ENCODE measurements around the gene RBBP5.

RBBP5 gene

DNA sequence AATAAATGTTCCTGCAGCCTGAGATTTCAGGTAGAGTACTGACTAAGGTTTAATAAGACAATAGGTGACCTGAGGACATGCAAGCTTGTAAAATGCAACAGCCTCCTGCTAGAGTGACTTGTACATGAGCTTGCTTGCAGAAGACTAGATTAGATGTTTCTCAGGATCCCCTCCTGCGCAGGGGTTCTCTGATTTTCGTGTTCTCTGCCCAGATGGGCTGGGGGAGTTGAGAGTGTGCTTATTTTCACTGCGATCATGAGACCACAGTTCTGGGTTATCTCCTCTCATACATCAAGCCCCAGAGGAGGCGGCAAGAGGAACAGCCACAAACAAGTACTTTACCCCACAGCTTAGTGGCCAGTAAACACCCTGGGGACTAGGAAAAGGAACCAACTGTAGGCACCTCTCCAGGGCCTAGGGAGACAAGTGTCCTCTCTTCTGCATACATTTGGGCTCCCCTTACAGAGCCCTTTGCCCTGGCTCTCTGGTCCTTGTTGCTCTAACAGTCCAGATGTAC, 45.5 kb downstream of the RBBP5 start:
- in situ Hi-C loops (cut with MboI; ENCODE audit: low sequenced_read_pairs) = no loop called here

DNA sequence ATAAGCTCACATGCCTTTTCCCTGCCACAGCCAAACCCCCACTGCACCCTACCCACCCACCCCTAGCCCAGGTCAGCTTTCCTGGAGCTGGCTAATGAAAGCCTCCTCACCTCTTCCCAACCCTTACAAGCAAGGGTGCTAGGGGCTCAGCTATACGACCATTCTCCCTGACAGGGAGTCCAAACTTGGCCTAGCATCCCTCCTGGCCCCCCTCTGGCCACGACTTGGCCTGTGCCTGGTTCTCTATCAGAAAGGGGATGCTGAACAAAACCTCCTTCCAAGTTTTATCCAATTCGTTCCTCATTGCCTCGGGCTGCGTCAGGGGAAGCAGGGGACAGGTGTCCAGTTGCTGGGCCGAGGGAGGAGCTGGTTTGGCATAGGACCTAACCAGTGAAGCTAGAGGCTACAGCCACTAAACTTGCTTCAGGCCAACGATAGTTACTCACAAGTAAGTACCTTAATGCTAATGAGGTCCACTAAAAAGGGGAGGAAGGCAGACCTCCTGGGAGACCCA, 46.1 kb downstream of the RBBP5 start:
- in situ Hi-C loops (cut with MboI; ENCODE audit: low sequenced_read_pairs) = no loop called here

DNA sequence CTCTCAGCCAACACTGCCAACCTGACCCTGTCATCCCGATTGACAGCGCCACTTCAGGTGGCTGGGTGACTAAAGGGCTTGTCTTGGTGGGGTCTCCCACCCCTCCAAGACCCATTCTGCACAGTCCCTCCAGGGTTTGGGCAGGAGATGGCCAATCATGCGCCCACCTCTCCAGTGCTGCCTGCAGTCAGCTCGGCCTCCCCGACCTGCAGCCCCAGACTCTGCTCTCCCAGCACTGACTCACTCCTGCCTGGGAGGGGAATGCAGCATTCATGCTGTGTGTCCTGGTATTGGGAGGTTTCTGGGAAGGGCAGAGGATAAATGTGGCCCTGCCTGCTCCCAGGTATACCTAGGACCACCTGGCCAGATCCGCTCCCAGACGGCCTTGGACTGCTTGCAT, 47.3 kb downstream of the RBBP5 start:
- in situ Hi-C loops (cut with MboI; ENCODE audit: low sequenced_read_pairs) = no loop called here

DNA sequence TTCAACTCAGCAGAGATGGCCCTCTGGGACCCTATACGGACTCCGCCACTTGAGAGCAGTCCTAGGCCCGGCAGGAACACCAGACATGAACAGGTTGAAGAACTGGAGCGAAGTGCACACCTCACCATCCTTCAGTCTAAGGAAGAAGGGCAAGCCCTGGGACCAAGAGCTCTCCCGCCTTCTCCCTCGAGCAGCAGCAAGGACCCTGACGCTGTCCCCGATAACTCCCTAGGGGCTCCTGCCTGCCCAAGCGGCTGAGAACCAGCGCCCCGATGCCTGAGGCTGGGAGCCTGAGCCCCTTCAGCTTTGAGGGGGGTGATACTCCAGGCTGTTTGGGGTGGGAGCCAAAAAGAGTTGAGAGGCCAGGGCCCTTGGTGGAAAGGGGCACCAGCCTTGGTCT, 47.7 kb downstream of the RBBP5 start:
- in situ Hi-C loops (cut with MboI; ENCODE audit: low sequenced_read_pairs) = no loop called here

DNA sequence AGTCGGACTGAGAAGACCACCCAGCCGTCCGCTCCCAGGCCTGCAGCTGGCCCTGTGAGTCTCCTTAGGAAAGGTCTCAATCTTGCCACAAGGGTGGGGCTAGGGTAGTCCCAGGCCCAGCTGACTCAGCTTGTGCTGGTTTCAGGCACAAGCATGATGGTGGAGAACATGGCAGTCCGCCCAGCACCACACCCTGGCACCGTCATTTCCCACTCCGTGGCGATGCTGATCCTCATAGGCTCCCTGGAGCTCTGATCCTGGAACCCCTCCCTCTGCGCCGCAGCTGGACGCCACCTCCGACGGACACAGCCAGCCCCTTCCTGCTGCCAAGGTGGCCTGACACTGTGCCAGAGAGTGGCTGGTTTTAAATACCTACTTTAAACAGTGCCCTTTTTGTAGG, 48.3 kb downstream of the RBBP5 start:
- in situ Hi-C loops (cut with MboI; ENCODE audit: low sequenced_read_pairs) = no loop called here

DNA sequence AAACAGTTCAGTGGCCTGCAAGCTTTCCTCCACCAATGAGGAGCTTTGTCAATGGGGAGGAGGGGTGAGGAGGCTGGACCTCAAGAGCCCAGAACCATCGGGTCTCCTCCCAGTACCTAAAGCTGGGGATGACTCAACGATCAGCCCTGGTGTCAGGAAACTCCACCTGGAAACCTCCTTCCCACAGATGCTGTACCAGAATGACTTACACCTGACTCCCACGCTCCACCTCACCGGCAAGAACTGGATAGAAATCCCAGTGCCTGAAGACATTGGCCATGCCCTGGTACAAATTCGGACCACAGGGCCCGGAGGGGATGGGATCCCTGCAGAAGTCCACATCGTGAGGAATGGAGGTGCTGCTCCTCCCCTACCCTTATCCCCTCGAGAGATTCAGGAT, 48.9 kb downstream of the RBBP5 start:
- in situ Hi-C loops (cut with MboI; ENCODE audit: low sequenced_read_pairs) = no loop called here

DNA sequence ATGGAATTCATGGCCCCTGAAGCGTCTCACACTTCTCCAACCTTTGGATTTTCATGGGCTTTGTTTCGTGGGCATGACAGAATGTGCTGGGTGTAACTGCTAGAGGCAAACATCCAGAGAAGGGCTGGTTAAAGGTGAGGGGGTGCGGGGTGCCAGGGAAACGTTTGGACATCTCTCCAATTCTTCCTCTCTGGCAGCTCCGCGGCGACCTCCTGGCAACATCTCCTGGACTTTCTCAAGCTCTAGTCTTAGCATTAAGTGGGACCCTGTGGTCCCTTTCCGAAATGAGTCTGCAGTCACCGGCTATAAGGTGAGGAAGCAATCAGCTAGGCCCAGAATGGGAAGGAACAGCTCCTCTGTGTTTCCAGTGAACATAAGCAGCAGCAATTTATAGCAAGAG, 49.5 kb downstream of the RBBP5 start:
- in situ Hi-C loops (cut with MboI; ENCODE audit: low sequenced_read_pairs) = no loop called here

DNA sequence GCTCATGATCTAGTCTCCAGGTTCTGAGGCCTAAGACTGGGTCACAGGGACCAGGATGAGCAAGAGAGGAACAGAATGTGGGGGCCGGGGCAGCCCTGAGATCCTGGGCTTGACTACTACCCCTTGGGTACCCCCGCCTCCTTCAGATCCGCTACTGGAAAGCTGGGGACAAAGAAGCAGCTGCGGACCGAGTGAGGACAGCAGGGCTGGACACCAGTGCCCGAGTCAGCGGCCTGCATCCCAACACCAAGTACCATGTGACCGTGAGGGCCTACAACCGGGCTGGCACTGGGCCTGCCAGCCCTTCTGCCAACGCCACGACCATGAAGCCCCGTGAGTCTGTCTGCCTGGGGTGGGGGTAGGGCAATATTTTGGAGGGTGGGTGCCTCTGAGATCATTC, 50.0 kb downstream of the RBBP5 start:
- in situ Hi-C loops (cut with MboI; ENCODE audit: low sequenced_read_pairs) = no loop called here

DNA sequence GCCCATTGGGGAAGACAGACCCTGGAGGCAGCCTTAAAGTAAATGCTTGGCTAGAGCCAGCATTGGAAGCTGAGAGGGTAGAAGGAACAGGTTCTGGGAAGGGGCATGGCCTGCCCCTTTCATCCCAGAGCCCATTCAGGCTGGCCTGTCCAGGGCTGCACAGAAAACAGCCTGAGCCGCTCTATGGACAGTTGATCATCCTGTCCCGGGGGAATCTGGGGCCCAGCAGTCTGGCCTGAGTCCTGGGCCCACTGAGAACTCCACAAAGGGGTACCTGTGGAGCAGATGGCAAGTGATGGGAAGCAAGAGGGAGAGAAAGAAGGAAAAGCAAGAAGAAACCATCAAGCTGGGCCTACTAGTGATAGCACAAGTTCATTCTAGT, 50.8 kb downstream of the RBBP5 start:
- in situ Hi-C loops (cut with MboI; ENCODE audit: low sequenced_read_pairs) = no loop called here

DNA sequence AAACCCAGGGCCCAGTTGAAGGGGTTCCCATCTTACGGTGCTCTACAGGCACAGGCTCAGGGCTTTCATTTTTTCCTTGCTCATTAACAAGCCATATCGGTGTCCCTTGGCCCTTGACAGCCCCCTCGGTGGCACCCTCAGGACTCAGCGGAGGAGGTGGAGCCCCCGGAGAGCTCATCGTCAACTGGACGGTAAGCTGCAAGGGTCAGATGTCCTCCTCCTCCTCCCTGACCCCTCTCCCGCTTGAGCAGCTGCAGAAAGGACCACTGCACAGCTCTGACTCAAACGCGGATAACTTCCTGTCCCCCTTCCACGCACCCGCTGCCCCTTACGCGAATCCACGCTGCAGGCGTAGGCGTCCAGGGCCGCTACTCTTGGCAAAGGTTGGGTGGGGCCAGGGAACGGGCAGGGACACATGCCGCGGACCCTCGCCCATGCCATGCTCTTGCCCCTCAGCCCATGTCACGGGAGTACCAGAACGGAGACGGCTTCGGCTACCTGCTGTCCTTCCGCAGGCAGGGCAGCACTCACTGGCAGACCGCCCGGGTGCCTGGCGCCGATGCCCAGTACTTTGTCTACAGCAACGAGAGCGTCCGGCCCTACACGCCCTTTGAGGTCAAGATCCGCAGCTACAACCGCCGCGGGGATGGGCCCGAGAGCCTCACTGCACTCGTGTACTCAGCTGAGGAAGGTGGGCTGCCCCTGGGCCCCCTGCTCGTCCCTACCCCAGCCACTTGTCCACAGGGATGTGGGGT, 52.2 kb downstream of the RBBP5 start:
- in situ Hi-C loops (cut with MboI; ENCODE audit: low sequenced_read_pairs) = no loop called here

DNA sequence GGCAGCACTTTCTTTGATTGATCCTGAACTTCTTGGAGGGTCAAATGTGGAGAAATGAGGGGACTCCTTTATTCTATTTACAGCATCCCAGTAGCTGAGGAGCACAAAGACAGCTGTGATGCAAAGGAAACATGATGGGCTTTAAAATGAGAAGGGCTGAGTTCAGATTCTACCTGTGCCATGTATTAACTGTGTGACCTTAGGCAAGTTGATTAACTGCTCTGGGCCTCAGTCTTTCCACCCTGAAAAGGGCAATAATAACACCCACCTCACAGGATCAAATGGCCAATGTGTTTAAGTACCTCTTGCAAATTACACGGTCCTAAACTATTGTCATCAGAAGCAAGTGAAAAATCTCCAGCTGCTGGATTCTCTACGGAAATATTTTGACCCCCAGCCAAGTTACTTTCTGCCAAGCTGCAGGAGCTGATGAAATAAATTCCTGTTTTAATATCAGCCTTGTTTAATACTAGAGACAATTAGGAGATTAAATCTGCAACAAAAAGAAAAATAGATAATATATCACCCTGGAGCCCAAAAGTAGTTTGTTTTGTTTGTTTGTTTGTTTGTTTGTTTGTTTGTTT, 53.2 kb downstream of the RBBP5 start:
- in situ Hi-C loops (cut with MboI; ENCODE audit: low sequenced_read_pairs) = no loop called here

DNA sequence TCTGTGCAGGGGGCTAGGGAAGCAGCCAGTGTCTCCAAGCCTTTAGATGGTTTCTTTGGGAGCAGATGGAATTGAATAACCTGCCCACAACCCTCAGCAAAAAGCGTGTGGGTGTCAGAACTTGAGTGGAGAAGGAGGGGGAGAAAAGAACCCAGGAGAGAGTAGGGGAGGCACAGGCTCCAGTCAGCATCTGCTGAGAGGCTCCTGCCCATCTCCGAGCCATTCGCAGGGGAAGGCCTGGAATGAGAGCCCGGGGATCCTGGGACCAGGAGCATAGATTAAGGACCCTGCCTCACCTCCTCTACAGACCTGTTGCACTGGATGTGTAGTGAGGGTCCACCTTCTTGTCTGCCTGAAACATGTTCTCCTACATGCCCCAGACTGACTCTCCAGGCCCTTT, 53.8 kb downstream of the RBBP5 start:
- in situ Hi-C loops (cut with MboI; ENCODE audit: low sequenced_read_pairs) = no loop called here

DNA sequence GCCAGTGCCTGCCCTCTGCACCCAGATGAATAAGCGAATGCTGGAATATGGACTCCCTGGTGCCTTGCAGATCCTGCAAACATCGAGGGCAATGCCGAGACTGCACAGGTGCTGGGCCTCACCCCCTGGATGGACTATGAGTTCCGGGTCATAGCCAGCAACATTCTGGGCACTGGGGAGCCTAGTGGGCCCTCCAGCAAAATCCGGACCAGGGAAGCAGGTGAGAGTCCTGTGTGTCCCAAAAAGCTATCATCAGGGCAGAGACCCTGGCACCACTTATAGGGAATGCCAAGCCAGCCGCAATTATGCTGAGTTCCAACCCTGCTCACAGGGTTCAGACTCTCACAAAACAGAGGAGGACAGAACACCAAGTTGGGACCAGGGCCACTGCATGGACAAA, 54.7 kb downstream of the RBBP5 start:
- in situ Hi-C loops (cut with MboI; ENCODE audit: low sequenced_read_pairs) = no loop called here

DNA sequence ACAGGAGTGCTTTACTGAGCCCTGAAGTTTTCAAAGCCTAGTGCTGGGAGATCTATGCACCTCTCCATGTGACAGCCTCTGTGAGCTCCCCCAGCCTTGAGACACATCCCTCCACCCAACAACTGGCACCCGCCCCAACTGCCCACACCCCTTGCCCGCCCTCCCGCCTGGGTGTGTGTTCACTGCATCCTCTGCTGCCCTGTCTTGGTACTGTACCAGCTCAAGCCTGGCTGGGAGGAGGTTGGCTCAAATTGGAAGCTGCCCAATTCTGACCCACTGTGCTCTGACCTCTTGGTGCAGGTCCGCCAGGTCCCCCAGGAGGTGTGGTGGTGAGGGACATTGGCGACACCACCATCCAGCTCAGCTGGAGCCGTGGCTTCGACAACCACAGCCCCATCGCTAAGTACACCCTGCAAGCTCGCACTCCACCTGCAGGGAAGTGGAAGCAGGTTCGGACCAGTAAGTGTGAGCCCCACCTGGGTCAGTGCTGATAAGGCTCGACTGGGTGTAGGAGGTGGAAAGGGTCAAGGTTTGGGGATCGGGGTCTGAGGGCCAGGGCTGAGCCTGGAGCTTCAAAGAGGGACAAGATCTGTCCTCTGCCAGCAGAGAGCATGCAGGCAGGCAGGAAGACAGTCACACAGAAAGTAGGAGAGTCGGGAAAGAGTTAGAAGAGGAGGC, 55.5 kb downstream of the RBBP5 start:
- in situ Hi-C loops (cut with MboI; ENCODE audit: low sequenced_read_pairs) = no loop called here

DNA sequence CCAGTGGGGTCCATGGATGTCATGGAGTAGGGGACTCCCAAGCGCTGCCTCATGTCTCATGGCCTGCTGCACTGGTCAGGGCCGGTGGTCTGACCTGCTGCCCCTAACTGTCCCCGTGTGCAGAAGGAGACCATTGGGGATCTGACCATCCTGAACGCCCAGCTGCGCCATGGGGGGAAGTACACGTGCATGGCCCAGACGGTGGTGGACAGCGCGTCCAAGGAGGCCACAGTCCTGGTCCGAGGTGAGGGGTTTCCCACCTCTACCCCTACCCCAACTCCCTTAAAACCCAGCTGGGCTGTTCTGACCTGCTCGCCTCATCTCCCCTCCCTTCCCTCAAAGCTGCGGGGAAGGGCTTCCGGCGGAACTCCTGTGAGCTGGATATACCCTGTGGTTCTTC, 56.1 kb downstream of the RBBP5 start:
- in situ Hi-C loops (cut with MboI; ENCODE audit: low sequenced_read_pairs) = no loop called here

DNA sequence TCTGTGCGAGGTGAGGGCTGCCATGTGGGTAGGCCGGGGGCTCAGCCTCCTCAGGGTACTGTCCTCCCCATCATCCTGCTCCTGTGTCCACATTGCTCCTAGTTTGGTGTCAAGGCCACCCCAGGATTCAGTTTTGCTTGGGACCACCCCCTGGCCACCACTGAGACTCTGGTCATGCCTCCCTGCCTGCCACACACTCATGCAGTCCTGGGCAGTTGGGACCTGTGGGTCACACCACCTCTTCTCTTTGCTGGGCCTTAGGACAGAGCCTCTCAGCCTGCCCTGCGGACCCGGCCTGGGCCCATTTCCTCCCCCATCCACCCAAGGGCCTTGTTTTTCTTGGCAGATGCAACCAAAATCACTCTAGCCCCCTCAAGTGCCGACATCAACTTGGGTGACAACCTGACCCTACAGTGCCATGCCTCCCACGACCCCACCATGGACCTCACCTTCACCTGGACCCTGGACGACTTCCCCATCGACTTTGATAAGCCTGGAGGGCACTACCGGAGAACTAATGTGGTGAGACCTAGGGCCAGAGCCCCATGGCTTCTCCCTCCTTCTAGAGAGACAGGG, 56.9 kb downstream of the RBBP5 start:
- in situ Hi-C loops (cut with MboI; ENCODE audit: low sequenced_read_pairs) = no loop called here

DNA sequence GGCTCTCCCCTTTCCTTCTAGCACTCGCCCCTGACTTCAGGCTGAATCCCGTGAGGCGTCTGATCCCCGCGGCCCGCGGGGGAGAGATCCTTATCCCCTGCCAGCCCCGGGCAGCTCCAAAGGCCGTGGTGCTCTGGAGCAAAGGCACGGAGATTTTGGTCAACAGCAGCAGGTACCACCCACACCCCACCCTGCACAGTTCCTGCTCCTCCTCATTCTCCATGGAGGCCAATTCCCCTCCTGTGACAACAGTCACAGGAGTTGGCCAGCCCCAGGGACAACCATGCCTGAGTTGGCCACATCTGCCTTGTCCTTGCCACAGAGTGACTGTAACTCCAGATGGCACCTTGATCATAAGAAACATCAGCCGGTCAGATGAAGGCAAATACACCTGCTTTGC, 57.5 kb downstream of the RBBP5 start:
- in situ Hi-C loops (cut with MboI; ENCODE audit: low sequenced_read_pairs) = no loop called here

DNA sequence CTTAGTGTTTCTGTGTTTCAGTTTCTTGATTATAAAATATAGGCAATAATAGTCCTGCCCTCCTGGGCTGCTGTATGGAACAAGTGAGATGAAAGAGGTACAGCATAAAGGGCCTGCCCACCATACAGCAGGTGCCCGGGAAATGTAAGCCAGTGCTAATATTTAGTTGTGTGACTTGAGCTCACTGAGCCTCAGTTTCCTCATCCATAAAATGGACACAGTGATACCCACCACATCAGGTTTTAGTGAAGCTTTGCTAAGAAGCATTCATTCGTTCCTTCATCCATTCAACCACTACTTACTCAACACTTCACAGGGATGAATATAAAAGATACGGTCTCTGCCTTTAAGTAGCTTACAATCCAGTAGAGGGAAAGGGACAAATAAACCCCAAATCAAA, 58.9 kb downstream of the RBBP5 start:
- in situ Hi-C loops (cut with MboI; ENCODE audit: low sequenced_read_pairs) = no loop called here

DNA sequence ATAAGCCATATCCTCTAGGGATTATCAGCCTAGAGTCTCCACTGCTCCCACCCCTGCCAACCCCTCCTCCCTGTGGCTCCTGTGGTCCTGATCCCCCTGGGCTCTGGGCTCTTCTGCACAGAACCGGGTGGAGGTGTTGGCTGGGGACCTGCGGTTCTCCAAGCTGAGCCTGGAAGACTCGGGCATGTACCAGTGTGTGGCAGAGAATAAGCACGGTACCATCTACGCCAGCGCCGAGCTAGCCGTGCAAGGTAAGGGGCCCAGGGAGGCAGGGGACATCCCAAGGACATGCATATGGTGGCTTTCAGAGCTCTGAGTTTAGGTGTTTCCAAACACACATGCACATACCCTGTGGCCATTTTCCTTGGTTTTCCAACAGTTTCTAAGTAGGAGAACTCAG, 59.5 kb downstream of the RBBP5 start:
- in situ Hi-C loops (cut with MboI; ENCODE audit: low sequenced_read_pairs) = no loop called here

DNA sequence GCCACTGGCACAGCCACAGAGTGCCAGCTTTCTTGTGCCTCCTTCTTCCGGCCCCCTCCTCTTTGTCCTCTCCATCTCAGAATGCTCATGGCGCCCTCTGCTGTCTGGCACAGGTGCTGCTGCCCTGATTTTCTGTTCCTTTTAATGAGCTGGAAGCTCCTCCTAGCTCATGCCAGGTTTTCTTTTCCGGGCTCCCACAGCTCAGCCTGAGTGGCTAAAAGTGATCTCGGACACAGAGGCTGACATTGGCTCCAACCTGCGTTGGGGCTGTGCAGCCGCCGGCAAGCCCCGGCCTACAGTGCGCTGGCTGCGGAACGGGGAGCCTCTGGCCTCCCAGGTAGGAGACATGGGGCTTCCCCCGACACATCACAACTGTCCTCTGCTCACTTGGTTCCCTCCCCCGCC, 60.1 kb downstream of the RBBP5 start:
- in situ Hi-C loops (cut with MboI; ENCODE audit: low sequenced_read_pairs) = no loop called here

DNA sequence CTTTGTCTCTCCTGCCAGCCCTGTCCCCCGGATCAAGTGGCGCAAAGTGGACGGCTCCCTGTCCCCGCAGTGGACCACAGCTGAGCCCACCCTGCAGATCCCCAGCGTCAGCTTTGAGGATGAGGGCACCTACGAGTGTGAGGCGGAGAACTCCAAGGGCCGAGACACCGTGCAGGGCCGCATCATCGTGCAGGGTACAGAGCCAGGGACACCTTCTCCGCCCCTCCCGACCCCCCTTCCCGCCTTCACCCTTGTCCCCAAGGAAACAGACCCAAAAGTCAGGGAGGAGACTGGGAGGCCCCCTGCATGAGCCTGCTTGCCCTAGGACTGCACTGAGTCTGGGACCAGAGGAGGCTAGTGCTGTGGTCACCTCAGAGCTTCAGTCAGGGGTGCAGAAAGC, 60.6 kb downstream of the RBBP5 start:
- in situ Hi-C loops (cut with MboI; ENCODE audit: low sequenced_read_pairs) = no loop called here

DNA sequence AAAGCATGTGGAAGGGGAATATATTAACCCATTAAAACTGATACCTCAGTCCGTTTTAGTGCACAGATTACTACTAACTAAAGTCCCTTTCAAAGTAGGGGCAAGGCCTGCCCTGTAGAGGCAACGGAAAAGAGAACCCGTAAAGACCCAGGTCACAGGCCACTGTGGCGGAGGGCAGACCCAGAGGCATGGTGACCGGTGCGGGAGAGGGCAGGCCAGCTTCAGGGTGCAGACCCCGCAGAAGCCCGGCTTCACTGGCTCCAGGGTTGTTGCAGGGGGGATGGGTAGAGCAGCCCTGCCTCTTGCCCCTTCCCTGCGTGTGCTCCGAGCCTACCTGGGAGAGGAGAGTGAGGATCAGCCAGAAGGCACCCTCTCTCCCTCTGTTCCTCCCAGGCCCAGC, 61.0 kb downstream of the RBBP5 start:
- in situ Hi-C loops (cut with MboI; ENCODE audit: low sequenced_read_pairs) = no loop called here
